B cell (primary cell): Measurements from ENCODE around the gene ELK4. TPM values are rescaled to one million over a fixed set of nuclear protein-coding genes. Genes with fewer than 3 reads are reported as not detected.

Experiments used
- ATAC-seq: fragments of 200-7000 bp; cut with Tn5 transposase; one replicate; pipeline ENCODE4 v1.10.0; 2021; ENCODE audit warnings: low read depth, mild to moderate bottlenecking, moderate number of reproducible peaks, moderate library complexity
- CTCF ChIA-PET: fragments of 350-600 bp; sonication (Branson Sonifier 250); formaldehyde crosslinking; loops from one replicate; lab custom pipeline; 2021; ENCODE audit warnings: antibody characterized with exemption, inconsistent platforms; lab: Charles Lee
- POLR2A ChIA-PET: fragments of 350-600 bp; sonication (Branson Sonifier 250); formaldehyde crosslinking; loops from one replicate; lab custom pipeline; 2021; ENCODE audit warnings: antibody characterized with exemption; lab: Charles Lee
- DNase-seq: peaks from one replicate; pipeline ENCODE4 v3.0.0; 2013
- H2AFZ ChIP-seq: 2 replicates; pipeline ENCODE4 v1.6.1; 2012; ENCODE audit warnings: mild to moderate bottlenecking, low read depth, low read length; ENCODE audit not compliant: insufficient read depth, poor library complexity, severe bottlenecking
- H3K27ac ChIP-seq, 2 donors: 1 replicate in 1 of 2; 2 replicates in 1 of 2; pipeline ENCODE4 v1.5.1; 2012 to 2013; ENCODE audit warnings: low read length in 2 of 2, mild to moderate bottlenecking in 2 of 2, moderate library complexity in 1 of 2
- H3K27me3 ChIP-seq, 4 experiments: fragments of 200-600 bp in 1 of 4; sonication (generic) in 1 of 4; replicated peaks in 1 of 4; 1 replicate in 2 of 4; 2 replicates in 2 of 4; pipeline versions ENCODE4 v1.6.1 to v1.7.0; 2013 to 2016; ENCODE audit warnings: low read length in 3 of 4, mild to moderate bottlenecking in 2 of 4, mixed read lengths in 1 of 4, moderate library complexity in 1 of 4; ENCODE audit not compliant: insufficient read depth in 4 of 4, control insufficient read depth in 3 of 4; ENCODE audit errors: control extremely low read depth in 1 of 4
- H3K36me3 ChIP-seq, 2 experiments: replicated peaks in 1 of 2; 1 replicate in 1 of 2; 2 replicates in 1 of 2; pipeline versions ENCODE4 v1.6.1 to v1.7.1; 2013; ENCODE audit warnings: low read length in 1 of 2; ENCODE audit not compliant: insufficient read depth in 2 of 2, control insufficient read depth in 1 of 2; ENCODE audit errors: control extremely low read depth in 1 of 2, extremely low read depth in 1 of 2
- H3K4me1 ChIP-seq, 2 donors: fragments of 200-600 bp in 1 of 2; sonication (generic) in 1 of 2; 1 replicate in 1 of 2; 2 replicates in 1 of 2; pipeline versions ENCODE4 v1.5.1 to v1.6.1; 2013 to 2017; ENCODE audit warnings: low read length in 2 of 2; ENCODE audit not compliant: control insufficient read depth in 2 of 2, insufficient read depth in 2 of 2
- H3K4me2 ChIP-seq: replicated peaks from 2 replicates; pipeline ENCODE3; 2012; ENCODE audit warnings: mild to moderate bottlenecking, low read depth, low read length; ENCODE audit not compliant: poor library complexity, severe bottlenecking
- H3K4me3 ChIP-seq, 5 experiments: fragments of 200-600 bp in 1 of 5; sonication (generic) in 1 of 5; 1 replicate in 3 of 5; 2 replicates in 2 of 5; pipeline versions ENCODE4 v1.5.1 to v1.7.0; 2011 to 2016; ENCODE audit warnings: low read length in 4 of 5, mild to moderate bottlenecking in 4 of 5, low read depth in 2 of 5, control low read depth in 1 of 5, moderate library complexity in 1 of 5; ENCODE audit not compliant: insufficient read depth in 1 of 5; ENCODE audit errors: control extremely low read depth in 1 of 5, extremely low read depth in 1 of 5
- H3K79me2 ChIP-seq: fragments of 200-600 bp; sonication (generic); one replicate; pipeline ENCODE4 v1.6.0; 2016; ENCODE audit warnings: low read length; ENCODE audit not compliant: control insufficient read depth, insufficient read depth
- H3K9ac ChIP-seq: fragments of 200-600 bp; sonication (generic); 2 replicates; pipeline ENCODE4 v1.6.1; 2017; ENCODE audit warnings: mild to moderate bottlenecking, low read length, moderate library complexity
- H3K9me3 ChIP-seq, 3 donors: one replicate each; pipeline versions ENCODE4 v1.6.1 to v1.7.1; 2013; ENCODE audit warnings: low read length in 2 of 3; ENCODE audit not compliant: control insufficient read depth in 2 of 3, insufficient read depth in 1 of 3; ENCODE audit errors: control extremely low read depth in 1 of 3
- H4K20me1 ChIP-seq: 2 replicates; pipeline ENCODE4 v1.6.0; 2012; ENCODE audit warnings: mild to moderate bottlenecking, low read length; ENCODE audit not compliant: insufficient read depth, control insufficient read depth, poor library complexity, severe bottlenecking
- H3K27ac Mint-ChIP-seq: one replicate; pipeline ENCODE4 v1.8.0; 2021; ENCODE audit warnings: mixed read lengths
- H3K27me3 Mint-ChIP-seq: one replicate; pipeline ENCODE4 v1.8.0; 2021; ENCODE audit warnings: mixed read lengths
- H3K4me1 Mint-ChIP-seq: one replicate; pipeline ENCODE4 v1.8.0; 2021; ENCODE audit warnings: mixed read lengths
- H3K4me3 Mint-ChIP-seq: one replicate; pipeline ENCODE4 v1.8.0; 2021; ENCODE audit warnings: mixed read lengths
- H3K9me3 Mint-ChIP-seq: one replicate; pipeline ENCODE4 v1.8.0; 2022; ENCODE audit warnings: mixed read lengths; ENCODE audit not compliant: insufficient read depth
- EZH2 ChIP-seq: IDR thresholded peaks from 2 replicates; pipeline ENCODE4 v1.6.1; 2012; ENCODE audit warnings: borderline replicate concordance, low read depth, mild to moderate bottlenecking, moderate library complexity, low read length; ENCODE audit not compliant: insufficient read depth, poor library complexity, severe bottlenecking
- WGBS: methylation state at CpG from one replicate; pipeline ENCODE4 v1.1.5; 2013; ENCODE audit warnings: missing lambda C conversion rate; ENCODE audit not compliant: insufficient coverage; 5-methylcytosine and 5-hydroxymethylcytosine counted together
- intact Hi-C: fragments of 100-400 bp; cut with micrococcal nuclease; formaldehyde crosslinking; loops from one replicate; pipeline ENCODE4 v1.10.0; 2022
- polyA plus RNA-seq: library from polyadenylated mRNA; depleted of rRNA; stranded (reverse); fragments of >200 nt; gene quantifications from 2 replicates; pipeline ENCODE4 v1.2.3, GENCODE V29; 2012
- total RNA-seq, 2 donors: library from RNA; stranded (reverse); fragments of 120-200 nt in 1 of 2; gene quantifications; 1 replicate in 1 of 2; 2 replicates in 1 of 2; pipeline versions ENCODE4 v1.2.3 to v1.2.4, GENCODE V29; 2013 to 2022
- TF ChIP-seq, protein P1 (sequence below): fragments of 200-600 bp; IDR thresholded peaks from one replicate; pipeline ENCODE4 v1.8.0; 2022; ENCODE audit warnings: antibody characterized with exemption, mild to moderate bottlenecking

Gene ELK4
- total and polyA plus RNA-seq, 2 donors (not counting 1 experiment from before 2014, with no cell fraction given), result 11.0 to 151 TPM

DNA sequence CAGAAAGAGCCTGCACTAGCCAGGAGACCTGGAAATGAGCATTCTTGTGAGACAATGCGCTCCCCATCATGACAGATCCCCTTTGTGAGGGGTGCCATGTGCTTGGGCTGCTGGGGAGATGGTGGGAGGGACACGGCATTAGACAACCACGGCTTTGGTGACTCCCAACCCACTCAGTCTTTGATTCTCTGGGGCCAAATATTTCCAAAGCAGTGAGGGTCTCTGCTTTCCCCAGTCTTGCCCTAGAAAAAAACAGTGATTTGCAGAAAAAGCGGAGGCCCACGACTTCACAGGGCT, 38.3 kb upstream of the ELK4 start:
- H3K4me3 ChIP-seq, result peak overlapping the region in 4 of 5 experiments; percentile 4 to 47 (median 36)
- H3K4me2 ChIP-seq, result peak overlapping the region; percentile 83
- POLR2A ChIA-PET, result interaction anchor here (0.8 to 1.7 kb wide), 2 partner anchors 10 to 41 kb away, joined by 3 to 9 read pairs; partner anchors contain the start of gene SLC45A3
- H3K27ac ChIP-seq, result peak overlapping the region; percentile 89 to 93
- peak overlapping the region; percentile 54 for H3K9ac ChIP-seq
- no peaks in the 10 kb centered on the region for H3K9me3 Mint-ChIP-seq
- H3K4me1 Mint-ChIP-seq, result peaks cover 68% of the 10 kb centered on the region
- peaks cover 77 to 80% of the 10 kb centered on the region in 2 donors for H3K4me1 ChIP-seq
- peak overlapping the region; percentile 74 for H3K4me3 Mint-ChIP-seq
- WGBS, result 76% methylated on average over 5 of the region's 5 CpGs
- peaks cover 63% of the 10 kb centered on the region for H3K79me2 ChIP-seq
- H2AFZ ChIP-seq, result peak overlapping the region; percentile 32
- H3K27ac Mint-ChIP-seq, result peak overlapping the region; percentile 88
- H4K20me1 ChIP-seq, result no peaks in the 10 kb centered on the region
- no peaks in the 10 kb centered on the region for H3K27me3 Mint-ChIP-seq
- no peaks in the 10 kb centered on the region for H3K9me3 ChIP-seq
- H3K36me3 ChIP-seq, result no peaks in the 10 kb centered on the region
- no peaks in the 10 kb centered on the region for H3K27me3 ChIP-seq
- no peak for TF ChIP-seq EZH2
- TF ChIP-seq, protein P1, sequence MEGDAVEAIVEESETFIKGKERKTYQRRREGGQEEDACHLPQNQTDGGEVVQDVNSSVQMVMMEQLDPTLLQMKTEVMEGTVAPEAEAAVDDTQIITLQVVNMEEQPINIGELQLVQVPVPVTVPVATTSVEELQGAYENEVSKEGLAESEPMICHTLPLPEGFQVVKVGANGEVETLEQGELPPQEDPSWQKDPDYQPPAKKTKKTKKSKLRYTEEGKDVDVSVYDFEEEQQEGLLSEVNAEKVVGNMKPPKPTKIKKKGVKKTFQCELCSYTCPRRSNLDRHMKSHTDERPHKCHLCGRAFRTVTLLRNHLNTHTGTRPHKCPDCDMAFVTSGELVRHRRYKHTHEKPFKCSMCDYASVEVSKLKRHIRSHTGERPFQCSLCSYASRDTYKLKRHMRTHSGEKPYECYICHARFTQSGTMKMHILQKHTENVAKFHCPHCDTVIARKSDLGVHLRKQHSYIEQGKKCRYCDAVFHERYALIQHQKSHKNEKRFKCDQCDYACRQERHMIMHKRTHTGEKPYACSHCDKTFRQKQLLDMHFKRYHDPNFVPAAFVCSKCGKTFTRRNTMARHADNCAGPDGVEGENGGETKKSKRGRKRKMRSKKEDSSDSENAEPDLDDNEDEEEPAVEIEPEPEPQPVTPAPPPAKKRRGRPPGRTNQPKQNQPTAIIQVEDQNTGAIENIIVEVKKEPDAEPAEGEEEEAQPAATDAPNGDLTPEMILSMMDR, result no peak
- CTCF ChIA-PET, result interaction anchor here (1.2 to 23.2 kb wide), 6 partner anchors 8 to 307 kb away, joined by 3 to 943 read pairs (median 72); partner anchors contain the start of gene SLC45A3
- DNase-seq (no peak), ATAC-seq (no peak)
- intact Hi-C loops, result no loop called here
